ENCODE data around the gene ERAL1.
"Not testable (repeated sequence)": the region's sequence is repeated elsewhere in the genome, so short reads cannot be mapped to it uniquely, and the experiment has no call there.

ERAL1 gene

DNA sequence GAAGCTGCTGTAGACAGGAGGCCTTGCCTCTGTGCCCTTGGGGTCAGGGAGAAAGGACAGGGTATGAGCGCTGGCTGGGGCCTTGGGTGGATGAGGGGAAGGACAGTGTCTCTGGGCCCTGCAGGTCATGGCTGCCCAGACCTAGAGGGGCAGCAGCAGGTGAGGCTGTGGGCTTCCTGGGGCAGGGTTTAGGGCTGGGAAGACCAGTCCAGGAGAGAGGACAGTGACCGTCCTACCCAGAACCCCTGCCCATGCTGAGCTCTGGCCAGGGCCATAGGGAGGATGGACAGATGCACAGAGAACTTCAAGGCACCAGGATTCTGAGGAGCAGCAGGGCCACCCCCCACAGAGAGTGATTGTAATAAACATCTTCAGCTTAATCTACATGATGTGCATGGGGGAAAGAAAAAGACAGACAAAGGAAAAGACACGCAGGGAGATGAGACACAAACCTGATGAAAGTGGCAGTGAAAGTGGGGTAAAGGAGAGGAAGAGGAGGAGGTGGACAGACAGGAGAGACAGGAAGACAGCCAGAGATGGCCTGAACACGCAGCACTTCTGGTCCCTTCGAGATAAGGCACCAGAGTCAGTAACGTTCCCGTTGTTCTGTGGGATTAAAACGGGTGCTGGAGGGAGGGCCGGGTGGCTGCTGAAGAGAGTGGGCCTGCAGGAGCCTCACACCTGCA lies 25.2 kb downstream of the ERAL1 start:
- DNase-seq: no peak

DNA sequence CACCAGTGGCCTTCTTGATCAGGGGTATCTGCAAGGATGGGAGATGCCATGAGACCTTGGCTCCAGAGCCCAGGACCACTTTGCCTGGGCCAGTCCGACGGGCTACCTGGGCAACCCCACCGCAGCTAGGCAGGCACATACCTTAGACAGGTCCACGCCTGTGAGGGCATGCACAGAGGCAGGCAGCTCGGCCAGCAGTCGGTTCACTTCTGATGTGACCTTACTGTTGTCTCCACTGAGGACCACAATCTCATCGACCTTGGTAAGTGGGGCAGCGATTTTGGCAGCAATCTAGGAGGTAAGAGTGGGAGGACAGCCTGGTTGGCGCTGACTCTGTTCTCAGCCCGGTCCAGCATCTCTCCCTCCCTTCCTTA lies 25.7 kb downstream of the ERAL1 start:
- no peak for DNase-seq

GRCh38 chr17:28881533-28882056 lies 26.8 kb downstream of the ERAL1 start:
- DNase-seq: no peak

GRCh38 chr17:28882154-28882895 lies 27.5 kb downstream of the ERAL1 start:
- DNase-seq: no peak

DNA sequence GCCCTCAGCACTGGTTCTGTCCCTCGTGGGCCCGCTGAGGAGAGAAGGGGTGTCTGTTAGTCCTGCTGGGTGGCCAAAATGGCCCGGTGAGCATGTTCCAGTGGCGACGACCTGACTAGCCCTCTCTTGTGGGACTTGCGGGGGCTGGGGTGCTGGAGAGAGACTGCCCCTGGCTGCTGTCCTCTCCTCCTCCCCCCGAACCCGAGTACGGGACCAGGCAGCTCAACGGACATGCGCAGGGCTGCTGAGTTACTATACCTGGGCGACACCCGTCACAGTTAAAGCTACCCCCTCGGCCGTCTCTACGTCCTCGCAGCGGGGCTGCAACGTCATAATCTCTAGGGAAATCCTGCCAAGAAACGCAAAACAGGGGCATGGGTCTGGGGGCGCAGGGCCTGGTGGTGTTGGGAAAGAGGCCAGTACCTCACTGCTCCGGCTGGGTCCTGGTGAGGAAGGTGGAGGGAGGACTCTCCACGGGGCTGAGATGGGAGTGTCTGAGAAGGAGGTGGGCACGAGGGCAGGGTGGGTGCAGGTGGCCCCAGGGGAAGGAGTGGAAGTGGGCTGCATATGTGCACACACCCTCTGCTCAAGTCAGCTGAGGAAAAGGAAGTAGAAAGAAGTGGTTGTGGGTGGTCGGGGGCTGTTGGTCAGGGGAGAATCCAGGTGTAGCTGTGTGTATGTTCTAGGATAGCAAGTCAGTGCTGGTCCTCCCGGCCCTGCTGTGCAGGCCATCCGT lies 29.3 kb downstream of the ERAL1 start:
- DNase-seq: no peak

DNA sequence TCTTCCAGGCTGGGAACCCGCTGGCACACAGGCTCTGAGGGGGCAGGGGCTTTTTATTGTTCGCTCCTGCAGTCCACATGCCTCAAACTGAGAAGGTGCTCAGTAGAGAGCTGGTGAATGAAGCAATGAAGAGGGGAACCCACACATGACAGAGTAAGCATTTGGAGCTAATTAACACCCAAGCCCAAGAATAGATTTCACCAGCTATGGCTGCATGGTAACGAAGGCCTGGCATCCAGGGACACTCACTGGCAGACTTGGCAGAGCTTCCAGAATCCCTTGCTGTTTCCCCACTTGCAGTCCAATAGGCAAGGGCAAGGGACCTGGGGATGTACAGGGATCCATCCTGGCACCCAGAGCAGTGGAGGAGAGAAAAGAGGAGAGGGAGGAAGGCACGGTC lies 30.5 kb downstream of the ERAL1 start:
- DNase-seq: no peak

GRCh38 chr17:28885951-28886350 lies 31.1 kb downstream of the ERAL1 start:
- no peak for DNase-seq

DNA sequence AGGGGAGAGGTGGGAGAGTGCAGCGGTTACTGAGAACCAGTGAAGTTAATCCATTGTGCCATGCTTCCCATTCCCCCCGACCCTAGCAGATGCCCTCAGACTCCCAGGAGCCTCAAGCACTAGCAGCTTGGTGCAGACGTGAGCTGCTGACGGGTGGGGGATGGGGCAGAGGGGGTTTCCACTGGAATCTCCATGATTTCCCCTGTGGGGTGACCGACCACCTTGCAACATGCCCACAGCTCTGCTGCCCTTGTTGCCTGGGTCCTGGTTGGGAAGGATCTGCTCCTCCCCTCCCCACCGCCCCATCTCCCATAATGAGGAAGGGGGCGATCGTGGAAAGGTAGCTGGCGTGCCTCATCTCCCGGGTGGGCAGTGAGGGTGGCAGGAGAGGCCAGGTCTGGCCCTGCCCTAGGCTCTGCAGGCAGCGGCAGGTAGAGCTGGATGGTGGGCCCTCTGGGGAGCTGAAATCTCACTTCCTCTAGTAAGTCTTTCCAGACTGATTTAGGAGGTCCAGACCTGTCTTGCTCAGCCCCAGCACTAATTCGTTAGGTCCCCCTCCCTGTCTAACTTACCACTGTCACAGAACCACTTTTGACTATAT lies 33.2 kb downstream of the ERAL1 start:
- DNase-seq: no peak

DNA sequence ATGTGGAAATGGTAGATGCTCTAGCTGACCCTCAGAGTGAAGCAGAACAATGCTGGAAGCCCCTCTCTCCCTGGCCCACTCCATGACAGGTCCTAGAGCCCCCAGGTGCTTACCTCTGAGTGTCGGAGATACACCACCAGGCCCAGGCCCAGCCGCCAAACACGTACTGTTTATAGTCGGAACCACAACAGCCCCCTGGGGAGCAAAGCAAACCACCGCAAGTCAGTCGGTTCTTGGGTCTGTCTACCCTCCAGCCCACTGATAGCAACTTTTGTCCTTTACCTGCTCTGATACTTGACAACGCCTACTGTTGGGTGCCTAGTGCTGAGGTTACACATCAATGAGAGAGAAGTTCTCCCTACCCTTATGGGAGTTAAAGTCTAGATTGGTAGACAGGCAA lies 34.0 kb downstream of the ERAL1 start:
- no peak for DNase-seq

DNA sequence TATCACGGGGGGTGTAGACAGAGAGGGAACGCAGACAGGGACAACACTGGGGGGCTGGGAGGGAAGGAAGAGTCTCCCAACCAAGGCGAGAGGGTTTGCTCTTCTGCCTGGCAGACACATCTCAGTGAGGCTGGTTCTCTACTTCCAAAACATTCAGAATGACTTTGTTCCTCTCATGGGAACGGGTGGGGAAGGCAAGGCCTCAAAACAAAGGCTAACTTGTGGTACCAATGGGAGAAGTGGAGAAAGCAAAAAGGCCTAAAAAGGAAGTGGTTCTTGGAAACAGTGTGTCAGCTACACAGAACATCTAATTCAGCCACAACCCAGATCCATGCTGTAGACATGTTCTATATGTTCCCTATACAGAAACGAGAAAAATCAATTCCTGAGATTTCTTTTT lies 35.2 kb downstream of the ERAL1 start:
- no peak for DNase-seq

GRCh38 chr17:28891201-28891600 lies 36.4 kb downstream of the ERAL1 start:
- no peak for DNase-seq

- no peak for DNase-seq
Measured at GRCh38 chr17:28892024-28892423, 37.2 kb downstream of the ERAL1 start.

DNA sequence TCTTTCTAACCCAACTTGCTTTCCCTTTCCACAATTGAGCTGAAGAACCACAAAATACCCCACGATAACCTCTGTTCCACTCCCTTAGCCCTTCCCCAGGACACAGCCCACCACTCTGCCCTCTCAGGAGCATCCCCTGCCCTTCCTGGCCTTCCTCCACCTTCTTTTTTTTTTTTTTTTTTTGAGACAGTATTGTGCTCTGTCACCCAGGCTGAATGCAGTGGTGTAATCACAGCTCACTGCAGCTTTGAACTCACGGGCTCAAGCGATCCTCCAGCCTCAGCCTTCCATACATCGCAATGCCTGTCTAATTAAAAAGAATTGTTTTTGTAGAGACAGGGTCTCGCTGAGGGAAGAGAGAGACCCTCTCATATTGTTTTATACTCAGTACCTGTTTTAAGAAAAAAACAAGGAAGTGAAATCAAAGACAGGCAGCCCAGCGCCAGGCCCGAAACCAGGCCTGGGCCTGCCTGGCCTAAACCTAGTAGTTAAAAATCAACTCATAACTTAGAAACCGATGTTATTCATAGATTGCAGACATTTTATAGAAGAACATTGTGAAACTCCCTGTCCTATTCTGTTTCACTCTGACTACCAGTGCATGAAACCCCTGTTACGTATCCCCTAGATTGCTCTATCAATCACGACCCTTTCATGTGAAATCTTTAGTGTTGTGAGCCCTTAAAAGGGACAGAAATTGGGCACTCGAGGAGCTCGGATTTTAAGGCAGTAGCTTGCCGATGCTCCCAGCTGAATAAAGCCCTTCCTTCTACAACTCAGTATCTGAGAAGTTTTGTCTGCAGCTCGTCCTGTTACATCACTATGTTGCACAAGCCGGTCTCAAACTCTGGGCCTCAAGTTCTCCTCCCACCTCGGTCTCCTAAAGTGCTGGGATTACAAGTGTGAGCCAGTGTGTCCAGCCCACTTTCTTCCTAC lies 38.7 kb downstream of the ERAL1 start:
- DNase-seq: not testable (repeated sequence)

GRCh38 chr17:28895794-28896447 lies 41.1 kb downstream of the ERAL1 start:
- DNase-seq: no peak

DNA sequence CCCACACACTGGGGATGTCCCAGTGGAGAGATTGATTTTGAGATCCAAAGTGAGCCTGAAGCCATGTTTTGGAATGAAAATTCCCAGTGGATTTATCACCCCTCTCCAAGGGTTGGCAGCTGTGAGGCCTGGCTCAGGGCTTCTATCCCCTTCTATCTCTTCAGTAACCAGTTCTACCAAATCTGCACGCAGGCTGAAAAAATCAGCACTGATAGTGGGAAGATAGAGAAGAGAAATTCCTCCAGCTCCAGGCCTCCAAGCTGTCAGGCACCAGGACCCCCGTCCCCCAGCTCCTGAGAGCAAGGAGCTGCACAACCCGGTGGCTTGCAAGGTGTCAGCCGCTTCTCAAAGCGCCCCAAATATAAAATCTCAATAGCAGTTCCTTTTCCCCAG lies 41.7 kb downstream of the ERAL1 start:
- no peak for DNase-seq

- DNase-seq: peak; percentile 56
Measured at GRCh38 chr17:28896884-28897768, 42.3 kb downstream of the ERAL1 start, which contains the start of gene FLOT2. FLOT2 (minus strand) TSS chr17:28897733; CDS start chr17:28897574, 159 bp downstream.

GRCh38 chr17:28897769-28898526 lies 43.1 kb downstream of the ERAL1 start:
- no peak for DNase-seq

- DNase-seq: no peak
Measured at GRCh38 chr17:28898527-28898955, 43.7 kb downstream of the ERAL1 start.

DNA sequence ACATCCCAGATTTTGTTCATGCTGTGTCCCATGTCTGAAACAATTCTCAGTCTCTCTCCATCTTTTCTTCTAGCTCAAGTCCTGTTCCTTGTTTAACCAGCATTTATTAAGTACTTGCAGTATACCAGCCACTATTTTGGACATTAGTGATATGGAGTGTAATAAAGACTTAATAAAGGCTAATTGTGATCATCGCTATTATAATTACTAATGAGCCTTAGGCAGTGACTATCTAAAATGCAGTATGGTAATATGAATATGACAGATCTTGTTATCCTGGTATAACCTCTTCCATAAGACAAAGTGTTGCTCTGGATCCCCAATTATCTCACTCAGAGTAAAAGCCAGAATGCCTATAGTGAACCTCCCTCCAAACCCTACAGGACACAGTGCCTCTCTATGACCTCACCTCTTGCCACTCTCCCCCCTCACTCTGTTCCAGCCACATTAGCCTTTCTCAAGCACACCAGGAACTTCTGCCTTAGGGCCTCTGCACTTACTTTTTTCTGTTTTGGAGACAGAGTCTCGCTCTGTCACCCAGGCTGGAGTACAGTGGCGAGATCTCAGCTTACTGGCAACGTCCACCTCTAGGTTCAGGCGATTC lies 44.5 kb downstream of the ERAL1 start:
- no peak for DNase-seq

All from left hindlimb (tissue), 1 donor.